ENCODE results near the gene TBC1D2.
"Not testable (repeated sequence)": the region's sequence is repeated elsewhere in the genome, so short reads cannot be mapped to it uniquely, and the experiment has no call there.

The TBC1D2 gene

DNA sequence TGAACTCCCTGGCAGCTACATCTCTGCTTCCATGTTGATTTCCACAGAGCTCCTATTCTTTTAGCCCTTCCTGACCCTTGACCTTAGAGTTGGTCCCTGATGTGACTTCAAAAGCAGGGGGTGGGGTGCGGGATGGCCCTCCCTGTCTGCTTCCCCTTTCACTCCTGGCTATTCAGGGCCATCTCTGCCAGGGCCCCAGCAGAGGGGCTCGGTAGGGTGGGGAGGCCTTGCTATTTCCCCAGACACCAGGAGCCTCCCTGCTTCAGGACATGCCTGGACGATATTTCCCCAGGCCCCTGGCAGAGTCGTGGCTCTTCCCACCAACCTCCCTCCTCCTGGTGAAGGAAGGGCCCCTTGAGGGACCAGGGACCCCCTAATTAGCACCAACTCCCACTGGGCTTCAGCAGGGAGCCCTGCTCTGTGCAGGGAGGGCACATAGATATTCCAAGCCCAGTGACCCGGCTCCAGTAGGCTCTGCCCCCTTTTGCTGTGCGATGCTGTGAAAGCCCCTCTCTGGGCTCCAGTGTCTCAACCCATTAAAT is 80.3 kb downstream of the TBC1D2 start:
- no peak for DNase-seq (ENCODE audit: low read depth)
- H3K4me3 ChIP-seq (ENCODE audit: low read length), result no peak overlapping the region
- TF ChIP-seq, protein P1, sequence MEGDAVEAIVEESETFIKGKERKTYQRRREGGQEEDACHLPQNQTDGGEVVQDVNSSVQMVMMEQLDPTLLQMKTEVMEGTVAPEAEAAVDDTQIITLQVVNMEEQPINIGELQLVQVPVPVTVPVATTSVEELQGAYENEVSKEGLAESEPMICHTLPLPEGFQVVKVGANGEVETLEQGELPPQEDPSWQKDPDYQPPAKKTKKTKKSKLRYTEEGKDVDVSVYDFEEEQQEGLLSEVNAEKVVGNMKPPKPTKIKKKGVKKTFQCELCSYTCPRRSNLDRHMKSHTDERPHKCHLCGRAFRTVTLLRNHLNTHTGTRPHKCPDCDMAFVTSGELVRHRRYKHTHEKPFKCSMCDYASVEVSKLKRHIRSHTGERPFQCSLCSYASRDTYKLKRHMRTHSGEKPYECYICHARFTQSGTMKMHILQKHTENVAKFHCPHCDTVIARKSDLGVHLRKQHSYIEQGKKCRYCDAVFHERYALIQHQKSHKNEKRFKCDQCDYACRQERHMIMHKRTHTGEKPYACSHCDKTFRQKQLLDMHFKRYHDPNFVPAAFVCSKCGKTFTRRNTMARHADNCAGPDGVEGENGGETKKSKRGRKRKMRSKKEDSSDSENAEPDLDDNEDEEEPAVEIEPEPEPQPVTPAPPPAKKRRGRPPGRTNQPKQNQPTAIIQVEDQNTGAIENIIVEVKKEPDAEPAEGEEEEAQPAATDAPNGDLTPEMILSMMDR (IDR thresholded peaks at IDR 0.05; ENCODE audit: insufficient read depth, low read depth, low read length, missing control alignments), result no peak

DNA sequence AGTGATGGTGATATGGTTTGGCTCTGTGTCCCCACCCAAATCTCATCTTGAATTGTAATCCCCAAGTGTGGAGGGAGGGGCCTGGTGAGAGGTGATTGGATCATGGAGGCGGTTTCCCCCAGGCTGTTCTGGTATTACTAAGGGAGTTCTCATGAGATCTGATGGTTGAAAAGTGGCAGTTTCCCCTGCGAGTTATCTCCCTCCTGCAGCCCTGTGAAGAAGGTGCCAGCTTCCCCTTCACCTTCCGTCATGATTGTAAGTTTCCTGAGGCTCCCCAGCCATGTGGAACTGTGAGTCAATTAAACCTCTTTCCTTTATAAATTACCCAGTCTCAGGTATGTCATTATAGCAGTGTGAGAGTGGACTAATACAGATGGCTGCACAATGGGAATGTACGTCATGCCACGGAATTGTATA is 80.9 kb downstream of the TBC1D2 start:
- not testable (repeated sequence) for H3K4me3 ChIP-seq (ENCODE audit: low read length); DNase-seq (ENCODE audit: low read depth)

DNA sequence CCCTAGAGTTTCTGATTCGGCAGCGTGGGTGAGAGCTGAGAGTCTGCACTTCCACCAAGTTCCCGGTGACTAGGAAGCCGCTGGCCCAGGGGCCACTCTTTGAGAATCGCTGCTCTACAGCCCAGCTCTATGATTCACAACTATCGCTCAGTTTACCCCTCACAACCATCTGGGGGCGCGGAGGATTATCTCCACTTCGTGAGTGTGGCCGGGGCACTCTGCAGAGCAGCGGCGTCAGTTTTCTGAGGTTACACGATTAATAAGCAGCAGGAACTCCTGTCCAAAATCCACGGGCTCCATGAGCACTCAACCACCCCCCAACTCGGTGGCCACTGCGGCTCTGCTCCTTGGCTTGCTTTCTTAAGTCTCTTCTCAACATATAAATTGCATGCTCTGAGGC is 82.3 kb downstream of the TBC1D2 start:
- H3K4me3 ChIP-seq (ENCODE audit: low read length), result no peak overlapping the region
- TF ChIP-seq, protein P1 (IDR thresholded peaks at IDR 0.05; ENCODE audit: insufficient read depth, low read depth, low read length, missing control alignments), result no peak
- no peak for DNase-seq (ENCODE audit: low read depth)

DNA sequence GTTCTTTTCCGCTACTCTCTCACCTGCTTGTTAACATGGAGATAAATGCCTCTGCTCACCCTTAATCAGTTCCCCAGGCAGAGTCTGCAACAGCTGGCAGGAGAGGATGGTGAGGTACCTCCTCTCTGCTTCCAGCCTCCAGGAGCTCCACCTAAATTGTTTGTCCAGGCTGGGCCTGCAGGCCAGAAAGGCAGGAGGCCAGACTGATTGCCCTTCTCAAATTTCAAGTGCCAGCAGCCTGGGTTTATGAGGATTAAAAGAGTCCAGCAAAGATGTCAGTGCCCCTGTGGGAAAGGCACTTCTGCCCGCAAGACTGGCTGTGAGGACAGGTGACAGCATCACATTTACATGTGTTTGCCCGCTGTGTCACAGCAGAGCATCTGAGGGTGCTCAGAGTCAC is 82.8 kb downstream of the TBC1D2 start:
- H3K4me3 ChIP-seq (ENCODE audit: low read length), result no peak overlapping the region
- TF ChIP-seq, protein P1 (IDR thresholded peaks at IDR 0.05; ENCODE audit: insufficient read depth, low read depth, low read length, missing control alignments), result no peak
- no peak for DNase-seq (ENCODE audit: low read depth)

DNA sequence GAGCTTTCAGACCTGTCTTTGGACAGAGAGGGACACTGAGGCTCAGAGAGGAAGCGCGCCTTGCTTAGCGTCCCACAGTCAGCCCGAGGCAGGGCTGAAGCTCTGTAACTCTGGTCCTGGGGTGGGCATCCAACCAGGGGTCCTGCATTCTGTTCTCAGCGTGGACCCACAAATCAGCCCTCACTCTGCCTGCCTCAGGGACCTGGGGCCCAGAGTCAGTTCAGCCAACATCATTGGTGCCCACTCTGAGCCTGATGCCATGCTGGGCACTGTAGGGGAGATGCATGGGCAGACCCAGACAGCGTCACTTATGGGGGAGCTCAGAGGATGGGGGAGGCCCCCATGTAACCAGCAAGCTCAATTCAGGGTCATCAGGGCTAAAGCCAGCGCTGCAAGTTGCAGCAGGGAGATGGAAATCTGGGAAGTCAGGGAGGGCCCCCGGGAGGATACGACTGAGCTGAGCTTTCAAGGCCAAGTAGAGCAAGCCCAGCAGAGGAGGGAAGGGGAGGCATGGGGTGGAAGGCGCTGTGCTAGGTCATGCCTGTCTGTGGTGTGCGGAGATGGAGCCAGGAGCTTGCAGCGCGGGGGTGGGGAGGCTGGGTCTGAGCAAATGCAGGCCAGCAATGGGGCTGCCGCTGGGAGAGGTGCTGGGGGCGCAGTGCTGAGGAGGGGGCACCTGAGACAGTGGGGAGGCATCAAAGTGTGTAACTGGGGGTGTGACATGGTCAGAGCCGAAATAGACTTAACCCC is 84.1 kb downstream of the TBC1D2 start:
- TF ChIP-seq, protein P1 (IDR thresholded peaks at IDR 0.05; ENCODE audit: insufficient read depth, low read depth, low read length, missing control alignments), result no peak
- DNase-seq (ENCODE audit: low read depth), result no peak
- H3K4me3 ChIP-seq (ENCODE audit: low read length), result no peak overlapping the region

DNA sequence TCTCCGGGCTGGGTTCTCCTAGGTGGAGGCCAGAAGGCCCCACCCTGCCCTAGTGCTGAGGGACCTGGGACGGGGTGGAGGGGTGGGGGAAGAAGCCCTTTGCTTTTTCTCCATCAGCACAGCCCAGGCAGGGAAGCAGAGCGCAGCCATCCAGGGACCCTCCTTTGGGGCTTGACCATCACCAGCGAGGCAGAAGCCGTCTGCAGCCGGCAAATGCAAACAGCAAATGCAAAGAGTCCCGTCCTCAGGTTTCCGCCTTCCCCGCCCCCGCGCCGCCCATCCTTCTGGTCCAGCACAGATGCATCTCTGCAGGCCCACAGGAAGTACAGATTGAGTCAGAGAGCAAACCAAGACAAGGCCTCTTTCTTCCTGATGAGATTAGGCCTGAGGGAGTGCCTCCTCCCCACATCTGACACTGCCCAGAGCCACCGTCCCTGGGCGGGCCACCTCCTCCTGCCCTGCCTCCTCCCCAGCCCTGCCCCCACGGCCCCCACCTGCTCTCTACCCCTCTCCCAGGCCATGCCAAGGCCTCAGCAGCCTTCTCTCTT is 86.4 kb downstream of the TBC1D2 start:
- TF ChIP-seq, protein P1 (IDR thresholded peaks at IDR 0.05; ENCODE audit: insufficient read depth, low read depth, low read length, missing control alignments), result no peak
- DNase-seq (ENCODE audit: low read depth), result peak; percentile 65

DNA sequence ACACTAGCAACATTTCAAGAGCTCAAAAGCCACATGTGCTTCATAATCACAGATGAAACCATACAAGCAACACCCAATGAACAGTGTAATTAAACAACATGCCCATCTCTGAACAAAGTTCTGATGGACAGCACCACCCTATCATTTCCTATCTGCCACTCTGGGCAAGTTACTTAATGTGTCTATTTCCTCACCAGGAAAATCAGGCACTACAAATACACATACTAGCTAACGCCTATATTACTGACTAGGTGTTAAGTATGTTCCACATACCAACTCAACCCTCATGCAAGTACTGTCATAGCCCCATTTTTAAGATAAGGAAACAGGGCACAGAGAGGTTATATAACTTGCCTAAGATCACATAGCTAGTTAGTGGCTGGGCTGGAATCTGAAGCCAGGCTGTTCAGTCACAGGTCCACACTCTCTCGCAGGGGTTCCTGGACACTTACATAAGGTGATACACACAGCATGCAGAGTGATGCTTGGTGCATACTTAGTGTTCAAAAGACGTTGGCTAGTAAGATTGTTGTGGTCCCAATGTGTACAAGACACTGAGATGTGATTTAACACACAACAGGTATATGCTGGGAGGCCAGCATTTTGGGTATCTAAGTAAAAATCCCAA is 87.2 kb downstream of the TBC1D2 start:
- TF ChIP-seq, protein P1 (IDR thresholded peaks at IDR 0.05; ENCODE audit: insufficient read depth, low read depth, low read length, missing control alignments), result no peak
- DNase-seq (ENCODE audit: low read depth), result no peak
- no peak overlapping the region for H3K4me3 ChIP-seq (ENCODE audit: low read length)

More for the DNA sequence above, 86.4 kb downstream of the TBC1D2 start:
- no peak overlapping the region for H3K4me3 ChIP-seq (ENCODE audit: low read length)

Data from epithelial cell of esophagus (primary cell).